ENCODE results near the gene TMEM185B.

The TMEM185B gene

DNA sequence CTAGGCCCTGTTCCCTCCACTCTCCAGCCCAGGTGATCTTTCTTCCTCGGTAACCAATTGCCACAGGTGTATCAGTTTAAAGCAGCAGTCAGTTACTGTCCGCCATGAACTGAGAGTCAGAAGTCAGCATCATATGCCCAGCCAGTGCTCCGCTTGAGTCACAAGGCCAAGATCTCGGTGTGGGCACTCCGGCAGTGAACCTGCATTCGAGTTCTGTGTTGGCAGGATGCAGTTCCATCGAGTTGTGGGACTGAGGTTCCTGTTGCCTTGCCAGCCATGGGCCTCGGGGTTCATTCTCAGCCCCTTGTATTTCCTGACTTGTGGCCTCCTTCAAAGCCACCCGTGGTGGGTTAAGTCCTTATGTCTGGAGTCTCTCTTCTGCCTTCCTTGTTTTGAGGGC, 3.1 kb upstream of the TMEM185B start:
- H3K4me1 ChIP-seq (ENCODE audit: low read length): peaks cover 22% of the 10 kb centered on the region
- no peak overlapping the region for H2AFZ ChIP-seq (ENCODE audit: low read length)
- peaks cover 28% of the 10 kb centered on the region for H3K79me2 ChIP-seq (ENCODE audit: low read length)
- DNase-seq: no peak
- no peak overlapping the region for H3K4me2 ChIP-seq (ENCODE audit: low read depth, low read length)
- H3K9me3 ChIP-seq (replicated peaks; ENCODE audit: insufficient read depth, low read length): no peaks in the 10 kb centered on the region
- no peak overlapping the region for H3K27ac ChIP-seq (ENCODE audit: low read length)
- H4K20me1 ChIP-seq (ENCODE audit: insufficient read depth, low read length): no peaks in the 10 kb centered on the region
- H3K9me2 ChIP-seq (replicated peaks; ENCODE audit: insufficient read depth, low read length): no peaks in the 10 kb centered on the region
- H3F3A ChIP-seq (ENCODE audit: insufficient read depth, low read length): peaks cover 7% of the 10 kb centered on the region; the same call in 1 of the 2 replicates
- no peak overlapping the region for H3K4me3 ChIP-seq (ENCODE audit: low read length)
- H3K27me3 ChIP-seq (replicated peaks; ENCODE audit: insufficient read depth, low read length): no peaks in the 10 kb centered on the region
- TF ChIP-seq EZH2 (optimal IDR thresholded peaks at IDR 0.05; ENCODE audit: low read depth, low read length) (no peak), EZH2phosphoT487 (IDR thresholded peaks at IDR 0.05; ENCODE audit: low read length) (no peak)
- TF ChIP-seq, protein P1, sequence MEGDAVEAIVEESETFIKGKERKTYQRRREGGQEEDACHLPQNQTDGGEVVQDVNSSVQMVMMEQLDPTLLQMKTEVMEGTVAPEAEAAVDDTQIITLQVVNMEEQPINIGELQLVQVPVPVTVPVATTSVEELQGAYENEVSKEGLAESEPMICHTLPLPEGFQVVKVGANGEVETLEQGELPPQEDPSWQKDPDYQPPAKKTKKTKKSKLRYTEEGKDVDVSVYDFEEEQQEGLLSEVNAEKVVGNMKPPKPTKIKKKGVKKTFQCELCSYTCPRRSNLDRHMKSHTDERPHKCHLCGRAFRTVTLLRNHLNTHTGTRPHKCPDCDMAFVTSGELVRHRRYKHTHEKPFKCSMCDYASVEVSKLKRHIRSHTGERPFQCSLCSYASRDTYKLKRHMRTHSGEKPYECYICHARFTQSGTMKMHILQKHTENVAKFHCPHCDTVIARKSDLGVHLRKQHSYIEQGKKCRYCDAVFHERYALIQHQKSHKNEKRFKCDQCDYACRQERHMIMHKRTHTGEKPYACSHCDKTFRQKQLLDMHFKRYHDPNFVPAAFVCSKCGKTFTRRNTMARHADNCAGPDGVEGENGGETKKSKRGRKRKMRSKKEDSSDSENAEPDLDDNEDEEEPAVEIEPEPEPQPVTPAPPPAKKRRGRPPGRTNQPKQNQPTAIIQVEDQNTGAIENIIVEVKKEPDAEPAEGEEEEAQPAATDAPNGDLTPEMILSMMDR (IDR thresholded peaks at IDR 0.05; ENCODE audit: low read length): no peak
- no peak overlapping the region for H3K9ac ChIP-seq (ENCODE audit: low read length)
- H3K36me3 ChIP-seq (replicated peaks; ENCODE audit: insufficient read depth, low read length): no peaks in the 10 kb centered on the region

DNA sequence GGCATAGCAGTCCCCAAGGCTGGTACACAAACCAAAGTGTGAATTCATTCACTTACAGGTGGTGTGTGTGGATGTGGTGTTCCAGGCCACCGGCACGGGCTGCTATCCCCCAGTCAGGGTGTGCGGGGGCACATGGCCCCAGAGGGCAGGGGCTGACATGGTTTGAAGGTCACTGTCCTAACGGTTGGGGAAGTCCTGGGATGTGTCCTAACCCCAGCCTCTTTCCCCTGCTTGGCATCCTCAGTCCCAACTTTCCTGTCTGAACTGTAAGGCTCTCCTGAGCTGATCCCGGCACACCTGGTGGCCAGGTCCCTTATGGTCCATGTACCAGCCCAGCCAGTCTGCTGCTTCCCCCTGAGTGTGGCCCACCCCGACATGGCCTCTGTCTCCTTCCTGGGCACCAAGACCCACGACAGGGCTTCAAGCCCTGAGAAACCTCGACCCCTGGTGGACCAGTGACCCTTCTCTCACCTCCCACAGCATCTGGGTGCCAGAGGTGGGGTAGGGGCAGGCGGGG, 2.4 kb upstream of the TMEM185B start:
- Histone ChIP-seq H3K4me2 (ENCODE audit: low read depth, low read length) (no peak overlapping the region), H3F3A (ENCODE audit: insufficient read depth, low read length) (no peaks in the 10 kb centered on the region), H3K36me3 (replicated peaks; ENCODE audit: insufficient read depth, low read length) (no peaks in the 10 kb centered on the region), H4K20me1 (ENCODE audit: insufficient read depth, low read length) (no peaks in the 10 kb centered on the region), H3K9me3 (replicated peaks; ENCODE audit: insufficient read depth, low read length) (no peaks in the 10 kb centered on the region), H3K79me2 (ENCODE audit: low read length) (peaks cover 23% of the 10 kb centered on the region), H3K9ac (ENCODE audit: low read length) (no peak overlapping the region), H2AFZ (ENCODE audit: low read length) (no peak overlapping the region), H3K4me1 (ENCODE audit: low read length) (peaks cover 19% of the 10 kb centered on the region), H3K4me3 (ENCODE audit: low read length) (no peak overlapping the region), H3K9me2 (replicated peaks; ENCODE audit: insufficient read depth, low read length) (no peaks in the 10 kb centered on the region), H3K27me3 (replicated peaks; ENCODE audit: insufficient read depth, low read length) (no peaks in the 10 kb centered on the region), H3K27ac (ENCODE audit: low read length) (no peak overlapping the region)
- no peak for TF ChIP-seq EZH2phosphoT487 (IDR thresholded peaks at IDR 0.05; ENCODE audit: low read length)
- TF ChIP-seq, protein P1 (IDR thresholded peaks at IDR 0.05; ENCODE audit: low read length): no peak
- no peak for TF ChIP-seq EZH2 (optimal IDR thresholded peaks at IDR 0.05; ENCODE audit: low read depth, low read length)
- no peak for DNase-seq

DNA sequence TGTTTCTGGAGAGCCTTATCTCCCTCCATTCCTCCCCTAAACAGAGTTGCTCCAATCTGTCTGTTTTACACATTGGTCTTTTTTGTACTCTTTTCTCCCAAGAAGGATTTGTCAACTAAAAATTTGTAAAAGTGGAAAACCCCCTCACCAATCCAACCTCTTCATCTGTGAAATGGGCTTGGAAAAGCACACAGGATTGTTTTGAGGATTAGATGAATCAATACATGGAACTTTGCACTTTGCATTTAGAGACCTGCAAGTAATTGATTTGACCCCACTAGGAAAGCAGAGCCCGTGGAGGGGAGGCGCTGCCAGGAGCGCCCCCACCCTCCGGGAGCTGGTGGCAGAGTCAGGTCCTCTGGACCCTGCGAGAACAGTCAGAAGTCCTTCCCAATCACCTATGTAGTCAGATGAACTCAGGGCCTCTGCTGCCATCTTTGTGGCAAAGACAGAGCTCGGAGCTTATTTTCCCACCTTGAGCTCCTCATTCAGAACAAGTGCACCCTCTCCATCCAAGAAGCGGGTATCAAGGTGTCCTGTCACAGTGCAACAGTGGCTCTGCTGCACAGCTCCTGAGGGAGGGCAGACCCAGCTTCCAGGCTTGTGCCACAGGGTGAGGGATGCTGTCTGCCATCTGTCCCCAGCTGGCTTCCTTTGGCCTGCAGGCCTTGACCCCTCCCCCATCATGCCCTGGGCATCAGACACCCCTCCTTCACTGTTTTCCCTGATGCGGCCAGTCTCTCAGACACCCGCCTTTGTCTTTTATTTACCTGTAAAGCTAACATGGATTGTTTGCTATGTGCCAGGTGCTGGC, 1.7 kb upstream of the TMEM185B start:
- no peak overlapping the region for H3K9ac ChIP-seq (ENCODE audit: low read length)
- no peak overlapping the region for H3K4me3 ChIP-seq (ENCODE audit: low read length)
- H3K27ac ChIP-seq (ENCODE audit: low read length): no peak overlapping the region
- H3K79me2 ChIP-seq (ENCODE audit: low read length): peaks cover 18% of the 10 kb centered on the region
- no peak overlapping the region for H3K4me2 ChIP-seq (ENCODE audit: low read depth, low read length)
- no peaks in the 10 kb centered on the region for H3K9me3 ChIP-seq (replicated peaks; ENCODE audit: insufficient read depth, low read length)
- DNase-seq: no peak
- TF ChIP-seq EZH2phosphoT487 (IDR thresholded peaks at IDR 0.05; ENCODE audit: low read length) (no peak), EZH2 (optimal IDR thresholded peaks at IDR 0.05; ENCODE audit: low read depth, low read length) (no peak)
- TF ChIP-seq, protein P1 (IDR thresholded peaks at IDR 0.05; ENCODE audit: low read length): no peak
- no peaks in the 10 kb centered on the region for H3K36me3 ChIP-seq (replicated peaks; ENCODE audit: insufficient read depth, low read length)
- no peaks in the 10 kb centered on the region for H3K9me2 ChIP-seq (replicated peaks; ENCODE audit: insufficient read depth, low read length)
- peaks cover 12% of the 10 kb centered on the region; the same call in 1 of the 2 replicates for H3K4me1 ChIP-seq (ENCODE audit: low read length)
- no peaks in the 10 kb centered on the region for H3F3A ChIP-seq (ENCODE audit: insufficient read depth, low read length)
- H4K20me1 ChIP-seq (ENCODE audit: insufficient read depth, low read length): no peaks in the 10 kb centered on the region
- H2AFZ ChIP-seq (ENCODE audit: low read length): no peak overlapping the region
- no peaks in the 10 kb centered on the region for H3K27me3 ChIP-seq (replicated peaks; ENCODE audit: insufficient read depth, low read length)
